GM18502 (cell line): ENCODE results near the gene GRIA4.

Experiments used
- ATAC-seq: cut with Tn5 transposase; IDR thresholded peaks from one replicate; pipeline ENCODE4 v1.9.1; 2021; ENCODE audit warnings: mild to moderate bottlenecking; ENCODE audit not compliant: unreplicated experiment, poor library complexity

Gene GRIA4

GRCh38 chr11:105609832-105610781 is at the start of gene GRIA4:
GRIA4 (plus strand) TSS chr11:105610073; CDS start chr11:105610998, 925 bp downstream.
- ATAC-seq = no peak

GRCh38 chr11:105573091-105573490 is 36.8 kb upstream of the GRIA4 start:
- ATAC-seq = no peak

GRCh38 chr11:105574974-105575373 is 34.9 kb upstream of the GRIA4 start:
- ATAC-seq = no peak

GRCh38 chr11:105577641-105578040 is 32.2 kb upstream of the GRIA4 start:
- ATAC-seq = no peak

- ATAC-seq = no peak
Measured at GRCh38 chr11:105579111-105579510, 30.8 kb upstream of the GRIA4 start.

GRCh38 chr11:105582497-105582896 is 27.4 kb upstream of the GRIA4 start:
- ATAC-seq = no peak

GRCh38 chr11:105588001-105588400 is 21.9 kb upstream of the GRIA4 start:
- no peak for ATAC-seq

GRCh38 chr11:105589346-105589745 is 20.5 kb upstream of the GRIA4 start:
- ATAC-seq = no peak

- ATAC-seq = no peak
Measured at GRCh38 chr11:105592035-105592434, 17.8 kb upstream of the GRIA4 start.

GRCh38 chr11:105598371-105598770 is 11.5 kb upstream of the GRIA4 start:
- ATAC-seq = no peak

GRCh38 chr11:105603156-105603555 is 6.7 kb upstream of the GRIA4 start:
- no peak for ATAC-seq

GRCh38 chr11:105609341-105609781 is 512 bp upstream of the GRIA4 start:
- ATAC-seq = peak; percentile 86

- ATAC-seq = no peak
Measured at GRCh38 chr11:105610871-105611571, 1.1 kb downstream of the GRIA4 start.

GRCh38 chr11:105611572-105612441 is 1.9 kb downstream of the GRIA4 start:
- no peak for ATAC-seq

GRCh38 chr11:105612771-105613170 is 2.9 kb downstream of the GRIA4 start:
- ATAC-seq = no peak

GRCh38 chr11:105613183-105613582 is 3.3 kb downstream of the GRIA4 start:
- ATAC-seq = no peak

- ATAC-seq = no peak
Measured at GRCh38 chr11:105618343-105618955, 8.6 kb downstream of the GRIA4 start.

GRCh38 chr11:105619556-105619955 is 9.7 kb downstream of the GRIA4 start:
- ATAC-seq = no peak

GRCh38 chr11:105622016-105622415 is 12.1 kb downstream of the GRIA4 start:
- ATAC-seq = no peak

- no peak for ATAC-seq
Measured at GRCh38 chr11:105632316-105632715, 22.4 kb downstream of the GRIA4 start.
